Activated naive CD4-positive, alpha-beta T cell treated with anti-CD3 and anti-CD28 coated beads, Interleukin-2, amount 50 U/mL, for 24 hours (primary cell): ENCODE measurements around the gene STK11.

Experiments used
- H3K27ac Mint-ChIP-seq: one replicate; pipeline ENCODE4 v1.8.0; 2021; ENCODE audit warnings: mild to moderate bottlenecking, mixed read lengths
- H3K27me3 Mint-ChIP-seq: one replicate; pipeline ENCODE4 v1.8.0; 2021; ENCODE audit warnings: mixed read lengths
- H3K36me3 Mint-ChIP-seq: one replicate; pipeline ENCODE4 v1.8.0; 2021; ENCODE audit warnings: mixed read lengths
- H3K4me1 Mint-ChIP-seq: one replicate; pipeline ENCODE4 v1.8.0; 2021; ENCODE audit warnings: mixed read lengths
- H3K4me3 Mint-ChIP-seq: one replicate; pipeline ENCODE4 v1.8.0; 2021; ENCODE audit warnings: mild to moderate bottlenecking, mixed read lengths
- H3K9me3 Mint-ChIP-seq: one replicate; pipeline ENCODE4 v1.8.0; 2021; ENCODE audit warnings: mixed read lengths

Gene STK11

DNA sequence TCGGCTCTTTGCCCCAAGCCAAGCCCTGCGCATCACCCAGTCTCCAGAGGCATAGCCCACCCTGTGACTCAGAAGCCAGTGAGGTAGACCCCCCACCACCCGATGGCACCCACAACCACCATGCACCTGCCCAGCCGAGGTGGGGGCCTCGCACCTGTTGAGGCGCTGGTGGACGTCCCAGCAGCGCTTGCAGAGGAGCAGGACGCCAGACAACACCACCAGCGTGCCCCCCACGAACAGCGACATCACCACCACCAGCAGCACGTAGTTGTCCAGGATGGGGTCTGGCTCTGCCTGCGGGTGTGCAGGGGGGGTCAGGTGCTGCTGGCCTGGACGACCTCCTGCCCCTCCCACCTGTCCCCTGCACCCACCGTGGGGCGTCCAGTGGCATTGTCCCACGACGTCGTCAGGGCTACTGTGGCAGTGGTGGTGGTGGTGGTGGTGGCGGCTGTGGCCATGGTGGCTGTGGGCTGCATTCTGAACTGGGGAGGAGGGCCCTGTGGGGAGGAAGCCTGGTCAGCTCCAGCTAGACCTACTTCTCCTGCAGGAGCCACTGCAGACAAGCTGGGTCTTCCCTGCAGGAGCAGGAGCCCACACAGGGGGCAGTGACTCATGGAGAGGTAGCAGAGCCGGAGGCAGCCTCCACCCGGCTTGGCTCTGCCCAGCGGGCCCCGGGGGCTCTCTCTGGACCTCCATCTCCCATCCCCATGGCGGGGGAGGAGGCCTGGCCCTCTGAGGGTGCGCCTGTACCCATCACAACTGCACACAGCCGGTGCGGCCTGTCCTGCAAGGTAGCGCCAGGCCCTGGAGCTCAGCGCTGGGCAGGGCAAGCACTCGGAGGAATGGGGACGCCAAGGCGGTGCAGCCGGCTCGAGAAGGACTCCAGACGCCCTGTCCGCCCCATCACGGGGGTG is 30.3 kb downstream of the STK11 start:
- Mint-ChIP-seq H3K27me3 (peaks cover 6% of the 10 kb centered on the region), H3K9me3 (no peaks in the 10 kb centered on the region), H3K36me3 (no peaks in the 10 kb centered on the region), H3K27ac (no peak overlapping the region), H3K4me3 (no peak overlapping the region), H3K4me1 (peaks cover 10% of the 10 kb centered on the region)

DNA sequence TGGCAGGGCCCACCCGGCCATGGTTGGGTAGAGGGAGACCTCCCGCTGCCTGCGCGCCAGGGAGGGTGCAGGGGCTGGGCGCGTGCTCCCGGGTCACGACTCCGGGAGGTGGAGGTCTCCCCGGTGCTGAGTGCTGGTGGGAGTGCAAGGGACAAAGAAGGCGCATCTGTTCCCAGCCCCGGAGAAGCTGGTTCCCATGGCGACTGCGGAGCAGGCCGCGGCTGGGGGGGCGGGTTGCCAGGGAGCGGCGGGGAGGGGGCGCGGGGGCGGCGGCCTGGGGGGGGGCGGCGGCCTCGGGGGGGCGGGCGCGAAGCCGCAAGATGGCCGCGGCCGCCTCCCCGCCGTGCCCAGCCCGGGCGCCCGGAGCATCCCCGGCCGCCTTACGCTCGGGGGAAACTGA is 31.0 kb downstream of the STK11 start:
- H3K36me3 Mint-ChIP-seq, result no peaks in the 10 kb centered on the region
- peaks cover 17% of the 10 kb centered on the region for H3K4me1 Mint-ChIP-seq
- peaks cover 6% of the 10 kb centered on the region for H3K27me3 Mint-ChIP-seq
- H3K4me3 Mint-ChIP-seq, result no peak overlapping the region
- H3K27ac Mint-ChIP-seq, result no peak overlapping the region
- no peaks in the 10 kb centered on the region for H3K9me3 Mint-ChIP-seq

DNA sequence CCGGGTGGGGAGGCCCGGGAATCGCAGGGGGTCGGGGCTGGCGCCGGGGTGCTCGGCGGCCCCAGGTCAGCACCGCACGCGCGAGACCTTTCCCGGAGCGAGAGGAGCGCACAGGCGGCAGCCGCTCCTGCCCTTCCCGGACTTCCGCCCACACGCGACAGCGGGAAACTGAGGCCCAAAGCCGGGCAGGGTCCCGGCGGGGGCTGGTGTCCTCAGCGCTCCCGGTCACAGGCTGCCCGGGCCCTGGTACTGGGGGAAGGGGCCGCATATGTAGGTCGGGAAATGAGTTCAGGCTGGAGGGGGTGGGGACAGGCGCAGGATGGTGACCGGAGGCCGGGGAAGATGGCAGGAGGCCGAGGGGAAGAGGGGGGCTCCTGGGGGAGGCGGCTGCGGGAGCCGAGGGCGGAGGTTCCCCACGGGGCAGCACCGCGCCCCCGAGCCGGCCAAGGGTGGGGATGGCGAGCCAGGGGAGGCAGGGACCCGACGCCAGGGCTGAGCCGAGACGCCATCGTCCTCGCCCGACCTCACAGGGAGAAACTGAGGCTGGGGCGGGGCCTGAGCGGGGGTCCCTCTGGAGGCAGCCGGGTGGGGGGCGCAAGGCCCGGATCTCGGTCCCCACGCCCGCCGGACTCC is 31.6 kb downstream of the STK11 start:
- H3K4me3 Mint-ChIP-seq, result no peak overlapping the region
- H3K4me1 Mint-ChIP-seq, result peaks cover 18% of the 10 kb centered on the region
- peaks cover 6% of the 10 kb centered on the region for H3K27me3 Mint-ChIP-seq
- H3K27ac Mint-ChIP-seq, result no peak overlapping the region
- H3K9me3 Mint-ChIP-seq, result no peaks in the 10 kb centered on the region
- H3K36me3 Mint-ChIP-seq, result no peaks in the 10 kb centered on the region

GRCh38 chr19:1237754-1238368 is 32.3 kb downstream of the STK11 start, which contains the start of gene CBARP:
Gene CBARP (minus strand): TSS chr19:1238005. CDS start chr19:1236100, 1,905 bp downstream.
- Mint-ChIP-seq H3K27me3 (peaks cover 6% of the 10 kb centered on the region), H3K4me1 (peaks cover 18% of the 10 kb centered on the region), H3K9me3 (no peaks in the 10 kb centered on the region), H3K36me3 (no peaks in the 10 kb centered on the region), H3K27ac (peak within 1 kb of the TSS; percentile 79), H3K4me3 (peak within 1 kb of the TSS; percentile 78)

DNA sequence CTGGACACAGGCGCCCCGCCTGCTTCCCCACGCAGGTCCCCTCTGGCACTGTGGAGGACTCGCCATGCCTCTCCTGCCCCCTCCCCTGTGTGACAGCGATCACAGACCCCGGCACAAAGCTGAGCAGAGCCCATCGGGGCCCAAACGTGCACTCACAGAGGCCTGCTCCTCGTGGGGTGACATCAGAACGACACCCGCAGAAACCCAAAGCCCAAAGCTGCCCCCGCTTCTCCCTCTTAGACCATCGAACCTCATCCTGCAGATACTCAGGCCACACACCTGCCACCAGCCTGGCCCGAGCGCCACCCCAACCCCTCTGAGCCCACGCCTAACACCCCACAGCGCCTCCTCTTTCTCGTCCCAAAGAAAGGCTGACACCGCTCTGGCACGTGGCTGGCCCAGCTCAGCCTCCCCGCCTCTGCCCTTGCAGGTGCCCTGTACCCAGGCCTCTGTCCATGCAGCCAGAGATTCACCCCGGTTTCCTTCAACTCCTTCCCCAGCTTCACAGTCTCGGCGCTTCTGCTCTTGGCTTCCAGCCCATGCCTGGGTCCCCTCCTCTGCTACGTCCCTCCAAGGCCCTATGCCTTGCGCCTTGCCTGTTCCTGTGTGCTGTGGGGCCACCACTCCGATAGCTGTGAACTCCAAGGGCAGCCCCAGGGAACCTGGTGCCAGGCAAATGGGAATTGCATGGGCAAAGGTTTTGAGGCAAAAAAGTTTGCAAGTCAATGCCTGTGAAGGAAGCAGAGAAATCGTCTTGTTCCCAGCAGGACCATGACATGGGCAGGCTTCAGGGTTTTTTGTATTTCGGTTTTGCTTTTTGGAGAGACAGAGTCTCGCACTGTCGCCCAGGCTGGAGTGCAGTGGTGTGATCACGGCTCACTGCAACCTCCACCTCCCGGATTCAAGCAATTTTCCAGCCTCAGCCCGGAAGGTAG is 33.1 kb downstream of the STK11 start:
- Mint-ChIP-seq H3K27me3 (peaks cover 6% of the 10 kb centered on the region), H3K4me1 (peaks cover 18% of the 10 kb centered on the region), H3K27ac (peak overlapping the region; percentile 79), H3K4me3 (peak overlapping the region; percentile 78), H3K36me3 (no peaks in the 10 kb centered on the region), H3K9me3 (no peaks in the 10 kb centered on the region)

- H3K9me3 Mint-ChIP-seq, result no peaks in the 10 kb centered on the region
Observed at GRCh38 chr19:1239420-1239795, 33.8 kb downstream of the STK11 start.

GRCh38 chr19:1239796-1240737 is 34.5 kb downstream of the STK11 start:
- peak overlapping the region; percentile 49 for H3K4me3 Mint-ChIP-seq

More at GRCh38 chr19:1239420-1239795, 33.8 kb downstream of the STK11 start:
- Mint-ChIP-seq H3K4me3 (peak overlapping the region; percentile 78), H3K27me3 (peaks cover 6% of the 10 kb centered on the region), H3K36me3 (no peaks in the 10 kb centered on the region), H3K27ac (peak overlapping the region; percentile 30), H3K4me1 (peaks cover 19% of the 10 kb centered on the region)

DNA sequence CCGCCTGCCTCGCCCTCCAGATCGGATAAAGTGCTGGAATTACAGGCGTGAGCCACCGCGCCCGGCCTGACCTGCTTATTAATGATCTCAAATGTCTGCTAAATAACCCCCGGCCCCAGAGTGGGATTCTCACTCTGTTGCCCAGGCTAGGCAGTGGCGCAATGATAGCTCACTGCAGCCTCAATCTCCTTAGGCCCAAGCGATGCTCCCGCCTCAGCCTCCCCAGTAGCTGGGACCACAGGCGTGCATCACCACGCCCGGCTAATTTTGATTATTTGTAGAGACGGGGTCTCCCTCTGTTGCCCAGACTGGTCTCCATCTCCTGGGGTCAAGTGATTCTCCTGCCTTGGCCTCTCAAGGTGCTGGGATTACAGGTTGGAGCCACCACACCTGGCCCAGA is 35.3 kb downstream of the STK11 start:
- Mint-ChIP-seq H3K36me3 (no peaks in the 10 kb centered on the region), H3K9me3 (no peaks in the 10 kb centered on the region), H3K27ac (no peak overlapping the region), H3K4me3 (peak overlapping the region; percentile 87), H3K27me3 (peaks cover 6% of the 10 kb centered on the region), H3K4me1 (peaks cover 22% of the 10 kb centered on the region)

More at GRCh38 chr19:1239796-1240737, 34.5 kb downstream of the STK11 start:
- H3K9me3 Mint-ChIP-seq, result no peaks in the 10 kb centered on the region
- no peak overlapping the region for H3K27ac Mint-ChIP-seq
- peaks cover 6% of the 10 kb centered on the region for H3K27me3 Mint-ChIP-seq
- H3K4me1 Mint-ChIP-seq, result peaks cover 22% of the 10 kb centered on the region
- no peaks in the 10 kb centered on the region for H3K36me3 Mint-ChIP-seq

DNA sequence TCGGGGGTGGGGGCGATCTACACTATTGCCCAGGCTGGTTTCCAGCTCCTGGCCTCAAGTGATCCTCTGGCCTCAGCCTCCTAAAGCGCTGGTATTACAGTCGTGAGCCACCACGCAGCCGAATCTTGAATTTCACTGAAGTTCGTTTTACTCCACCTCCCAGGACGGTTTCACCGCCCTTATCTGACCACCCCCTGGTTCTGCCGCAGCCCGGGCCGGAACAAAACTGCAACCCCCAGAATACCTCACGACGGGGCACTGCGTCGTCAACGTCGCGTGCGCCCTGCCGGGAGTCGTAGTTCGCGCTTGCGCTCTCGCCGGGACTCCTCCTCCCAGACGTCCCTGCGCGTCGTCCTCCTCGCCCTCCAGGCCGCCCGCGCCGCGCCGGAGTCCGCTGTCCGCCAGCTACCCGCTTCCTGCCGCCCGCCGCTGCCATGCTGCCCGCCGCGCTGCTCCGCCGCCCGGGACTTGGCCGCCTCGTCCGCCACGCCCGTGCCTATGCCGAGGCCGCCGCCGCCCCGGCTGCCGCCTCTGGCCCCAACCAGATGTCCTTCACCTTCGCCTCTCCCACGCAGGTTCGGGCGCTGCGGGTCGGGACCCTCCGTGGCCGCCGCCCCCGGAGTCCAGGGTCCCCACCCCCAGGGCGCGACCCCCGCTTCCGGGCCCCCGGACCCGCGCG is 36.0 kb downstream of the STK11 start, which contains the start of gene ATP5F1D:
TSS of gene ATP5F1D (plus strand) at position 335 of the 679 bp plus-strand sequence. CDS start at position 435, 100 bp downstream.
- Mint-ChIP-seq H3K27me3 (peaks cover 6% of the 10 kb centered on the region), H3K36me3 (no peaks in the 10 kb centered on the region), H3K4me3 (peak within 1 kb of the TSS; percentile 92), H3K9me3 (no peaks in the 10 kb centered on the region), H3K4me1 (peaks cover 22% of the 10 kb centered on the region), H3K27ac (peak within 1 kb of the TSS; percentile 91)

- H3K4me3 Mint-ChIP-seq, result peak overlapping the region; percentile 71
- H3K4me1 Mint-ChIP-seq, result peaks cover 14% of the 10 kb centered on the region
- H3K27ac Mint-ChIP-seq, result no peak overlapping the region
- H3K36me3 Mint-ChIP-seq, result no peaks in the 10 kb centered on the region
- no peaks in the 10 kb centered on the region for H3K27me3 Mint-ChIP-seq
- no peaks in the 10 kb centered on the region for H3K9me3 Mint-ChIP-seq
Observed at GRCh38 chr19:1243768-1244692, 38.5 kb downstream of the STK11 start.

DNA sequence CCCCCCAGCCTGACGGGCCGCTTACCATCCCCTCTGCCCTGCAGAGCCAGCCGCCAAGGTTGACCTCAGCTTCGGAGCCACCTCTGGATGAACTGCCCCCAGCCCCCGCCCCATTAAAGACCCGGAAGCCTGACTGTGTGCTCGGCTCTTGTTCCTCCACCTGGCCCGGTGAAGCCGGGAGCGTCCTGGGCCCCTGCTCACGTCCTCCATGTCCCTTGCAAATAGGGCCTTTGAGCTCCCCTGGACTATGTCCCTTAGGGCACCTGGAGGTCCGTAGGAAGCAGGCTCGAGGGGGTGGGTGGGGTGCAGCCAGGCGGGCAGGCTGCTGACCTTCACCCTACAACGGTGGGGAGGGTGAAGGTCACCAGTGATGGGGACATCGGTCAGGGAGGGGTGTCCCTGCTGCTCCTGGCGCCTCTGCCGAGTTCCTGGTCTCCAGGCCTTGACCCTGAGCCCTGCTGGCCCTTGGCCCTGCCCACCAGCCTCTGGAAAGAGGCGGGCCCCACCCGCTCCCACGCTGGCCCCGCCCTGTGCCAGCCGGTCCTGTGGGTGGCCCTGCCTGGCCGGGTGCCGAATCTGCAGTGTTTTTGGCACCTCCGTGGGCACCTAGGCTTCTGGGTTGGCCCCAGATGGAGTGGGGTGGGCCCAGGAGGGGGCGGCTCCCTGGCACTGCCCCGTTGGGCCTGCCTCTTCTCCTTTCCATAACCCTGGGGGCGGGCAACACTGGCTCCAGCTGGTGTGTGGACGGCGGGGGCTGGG is 39.3 kb downstream of the STK11 start:
- Mint-ChIP-seq H3K9me3 (no peaks in the 10 kb centered on the region), H3K36me3 (no peaks in the 10 kb centered on the region), H3K4me3 (peak overlapping the region; percentile 71), H3K27ac (no peak overlapping the region), H3K4me1 (peaks cover 14% of the 10 kb centered on the region), H3K27me3 (no peaks in the 10 kb centered on the region)
